ENCODE measurements around the gene PPM1H.
"Not testable (repeated sequence)": the region's sequence is repeated elsewhere in the genome, so short reads cannot be mapped to it uniquely, and the experiment has no call there.

PPM1H gene

DNA sequence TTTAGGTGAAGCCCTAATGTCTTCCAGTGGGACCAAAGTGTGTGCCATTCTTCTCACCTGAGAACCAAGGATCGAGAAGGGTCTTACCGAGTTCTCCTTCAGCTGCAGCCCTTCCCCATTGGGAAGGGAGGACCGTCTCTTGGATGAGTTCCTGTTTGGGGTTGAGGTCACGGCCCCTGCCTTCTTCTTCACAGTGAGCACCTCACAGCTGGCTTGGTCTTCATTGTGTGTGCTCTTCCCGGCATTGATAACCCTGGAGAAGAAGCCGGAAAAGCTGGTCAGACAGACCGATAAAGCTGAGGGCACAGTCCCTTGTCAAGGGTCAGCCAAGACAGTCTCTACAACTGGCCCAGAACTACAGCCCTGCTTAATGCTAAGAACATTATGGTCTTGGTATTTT lies 102.9 kb downstream of the PPM1H start:
- no peak for DNase-seq

GRCh38 chr12:62827855-62828254 lies 107.1 kb downstream of the PPM1H start:
- DNase-seq, result no peak

DNA sequence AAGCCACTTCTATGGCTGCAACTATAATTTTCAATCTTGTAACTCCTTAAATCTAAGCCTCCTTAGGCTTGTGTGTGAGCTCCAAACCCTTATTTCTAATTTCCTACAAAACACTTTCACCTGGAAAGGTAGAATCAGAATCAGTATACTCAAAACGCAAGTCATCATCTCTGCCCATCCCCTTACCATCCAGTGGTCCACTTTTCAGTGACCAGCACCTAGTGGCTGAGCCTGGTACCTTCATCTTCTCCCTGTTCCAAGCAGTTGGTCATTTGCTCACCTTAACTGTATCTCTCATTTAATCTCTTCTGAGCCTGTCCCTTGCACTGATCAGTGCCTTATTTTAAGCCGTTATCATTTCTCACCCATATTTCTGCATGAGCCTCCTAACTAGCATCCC lies 107.9 kb downstream of the PPM1H start:
- DNase-seq, result no peak

DNA sequence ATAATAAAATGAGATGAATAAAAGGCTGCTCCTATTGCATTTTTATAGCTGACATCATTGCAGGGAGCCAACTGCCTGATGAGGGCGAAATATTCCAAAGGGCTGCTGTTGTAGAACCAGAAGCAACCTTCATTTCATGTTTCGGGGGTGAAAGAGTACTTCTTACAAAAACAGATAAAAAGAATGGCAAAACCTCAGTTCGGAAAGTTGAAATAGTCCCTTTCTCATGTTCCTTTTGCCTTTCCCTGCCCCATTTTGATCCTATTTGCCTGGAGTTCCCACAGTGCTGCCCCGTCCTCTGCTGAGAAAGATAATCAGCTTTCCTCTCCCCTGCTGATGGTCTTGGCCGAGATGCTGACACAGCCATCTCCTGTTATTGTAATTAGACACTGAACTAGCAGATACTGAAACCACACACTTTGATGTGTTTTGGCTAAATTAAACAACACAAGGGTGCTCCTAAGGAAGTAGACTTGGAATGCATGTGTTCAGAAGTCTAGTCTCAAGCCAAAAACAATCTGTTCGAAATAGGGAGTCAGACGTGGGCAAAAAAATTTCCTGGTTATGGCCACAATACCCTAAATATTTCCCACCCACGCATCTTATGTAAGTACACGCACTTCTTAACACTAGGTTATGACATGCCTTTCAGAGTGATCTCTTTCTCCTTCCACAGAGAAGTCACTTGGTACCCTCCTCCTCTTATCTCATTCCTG lies 117.2 kb downstream of the PPM1H start:
- no peak for DNase-seq

GRCh38 chr12:62814243-62814642 lies 120.7 kb downstream of the PPM1H start:
- DNase-seq, result no peak

DNA sequence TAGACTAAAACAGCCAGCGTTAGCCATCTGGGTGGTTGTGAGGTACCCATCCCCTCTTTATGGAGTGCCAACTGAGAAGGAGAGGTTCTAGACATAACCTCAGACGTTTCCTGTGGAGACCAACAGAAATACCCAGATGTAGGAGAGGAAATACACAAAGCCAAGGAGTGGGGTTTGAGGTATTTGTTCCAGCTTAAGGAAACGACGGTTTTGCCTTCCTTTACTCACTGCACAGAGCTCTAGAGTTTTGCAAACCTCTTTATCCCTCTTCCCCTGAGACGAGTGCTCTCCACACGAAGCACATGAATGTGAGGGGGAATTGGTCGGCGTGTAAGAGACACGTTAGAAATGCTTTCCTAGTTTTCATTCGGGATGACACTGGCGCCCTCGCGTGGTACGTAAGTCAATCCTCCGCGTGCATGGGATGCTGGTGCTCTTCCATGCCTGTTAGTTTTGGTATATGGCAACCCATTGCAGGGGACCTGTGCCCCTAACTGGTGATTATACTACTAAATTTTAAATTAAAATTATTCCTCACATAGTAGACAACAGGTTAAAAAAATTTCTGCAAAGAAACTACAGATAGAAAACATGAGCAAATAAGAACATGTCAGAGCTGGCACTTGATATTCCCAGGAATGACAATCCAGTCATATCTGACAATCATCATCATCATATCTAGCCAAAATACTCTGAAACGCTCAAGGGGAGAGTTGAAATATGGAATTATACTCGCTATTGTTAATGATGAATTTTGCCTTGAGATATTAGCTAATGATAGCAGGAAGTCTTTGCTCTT lies 121.7 kb downstream of the PPM1H start:
- no peak for DNase-seq

DNA sequence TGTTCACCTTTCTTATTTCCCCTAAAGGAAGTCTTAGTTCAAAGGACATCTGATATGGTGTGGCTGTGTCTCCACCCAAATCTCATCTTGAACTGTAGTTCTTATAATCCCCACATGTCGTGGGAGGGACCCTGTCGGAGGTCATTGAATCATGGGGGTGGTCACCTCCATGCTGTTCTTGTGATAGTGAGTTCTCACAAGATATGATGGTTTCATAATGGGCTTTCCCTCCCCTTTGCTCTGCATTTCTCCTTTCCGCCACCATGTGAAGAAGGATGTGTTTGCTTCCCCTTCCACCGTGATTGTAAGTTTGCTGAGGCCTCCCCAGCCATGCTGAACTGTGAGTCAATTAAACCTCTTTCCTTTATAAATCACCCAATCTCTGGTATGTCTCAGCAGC lies 123.5 kb downstream of the PPM1H start:
- DNase-seq, result not testable (repeated sequence)

DNA sequence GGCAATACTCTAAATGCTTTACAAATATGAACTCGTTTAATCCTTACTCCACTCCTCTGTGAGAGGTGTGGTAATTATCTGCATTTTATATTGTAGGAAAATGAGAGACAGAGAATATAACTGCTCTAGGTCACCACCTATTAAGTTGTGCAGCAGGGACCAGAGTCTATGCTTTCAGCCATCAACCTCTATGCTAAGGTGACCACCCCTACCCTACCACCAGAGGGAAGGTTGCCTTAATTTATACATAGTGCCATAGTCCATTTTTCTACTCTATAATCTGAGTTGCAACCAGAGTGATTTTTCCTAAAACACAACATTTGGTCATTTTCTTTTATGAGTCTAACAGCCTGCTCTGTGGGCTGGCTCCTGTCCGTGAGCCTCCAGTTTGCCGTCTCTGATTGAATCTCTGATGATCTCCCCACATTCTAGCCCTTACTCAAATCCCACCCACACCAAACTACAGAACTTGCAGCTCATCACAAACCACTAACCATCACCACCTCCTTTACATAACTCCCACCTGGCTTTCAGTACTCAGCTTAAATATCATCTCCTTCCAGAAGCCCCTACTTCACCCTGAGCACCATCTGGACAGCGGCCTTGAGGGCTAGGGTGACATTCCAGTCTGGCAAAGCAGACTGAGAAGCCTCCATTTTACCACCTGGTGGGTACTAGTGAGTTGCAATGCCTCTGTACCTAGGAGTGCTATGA lies 126.6 kb downstream of the PPM1H start:
- no peak for DNase-seq

DNA sequence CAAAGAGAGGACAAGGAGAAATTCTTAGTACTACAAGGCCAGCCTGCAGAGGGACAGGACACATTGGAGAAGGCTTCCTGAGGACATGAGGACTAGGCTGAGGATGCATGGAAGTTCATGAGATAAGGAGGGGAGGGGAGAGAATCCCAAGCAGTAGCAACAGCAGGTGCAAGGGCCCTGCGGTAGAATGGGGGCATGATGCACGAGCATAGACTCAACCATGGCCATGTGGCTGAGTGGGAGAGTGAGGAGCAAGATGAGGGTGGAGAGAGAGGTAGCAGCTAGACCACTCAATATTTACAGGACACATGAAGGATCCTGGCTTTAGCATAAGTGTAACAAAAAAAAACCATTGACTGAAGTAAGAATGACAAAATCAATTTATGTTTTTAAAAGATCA lies 128.1 kb downstream of the PPM1H start:
- no peak for DNase-seq

GRCh38 chr12:62806244-62806836 lies 128.6 kb downstream of the PPM1H start:
- DNase-seq, result no peak

GRCh38 chr12:62805517-62805916 lies 129.4 kb downstream of the PPM1H start:
- DNase-seq, result no peak

- DNase-seq, result no peak
Measured at GRCh38 chr12:62803756-62804155, 131.2 kb downstream of the PPM1H start.

- no peak for DNase-seq
Measured at GRCh38 chr12:62802984-62803383, 132.0 kb downstream of the PPM1H start.

DNA sequence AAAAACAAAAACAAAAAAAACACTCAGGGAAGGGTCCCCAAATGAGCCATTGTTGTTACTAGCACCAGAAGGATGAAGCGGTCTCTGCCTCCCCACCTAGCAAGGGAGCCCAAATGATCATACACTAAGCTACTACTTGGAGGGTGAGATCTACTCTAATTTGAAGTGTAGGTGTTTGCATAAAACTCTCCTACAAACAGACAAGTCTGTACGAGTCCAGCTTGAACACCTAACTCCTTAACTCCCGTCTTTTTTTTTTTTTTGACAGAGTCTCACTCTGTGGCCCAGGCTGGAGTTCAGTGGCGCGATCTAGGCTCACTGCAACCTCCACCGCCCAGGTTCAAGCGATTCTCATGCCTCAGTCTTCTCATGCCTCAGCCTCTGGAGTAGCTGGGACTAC lies 132.6 kb downstream of the PPM1H start:
- DNase-seq, result no peak

- no peak for DNase-seq
Measured at GRCh38 chr12:62801796-62802195, 133.2 kb downstream of the PPM1H start.

DNA sequence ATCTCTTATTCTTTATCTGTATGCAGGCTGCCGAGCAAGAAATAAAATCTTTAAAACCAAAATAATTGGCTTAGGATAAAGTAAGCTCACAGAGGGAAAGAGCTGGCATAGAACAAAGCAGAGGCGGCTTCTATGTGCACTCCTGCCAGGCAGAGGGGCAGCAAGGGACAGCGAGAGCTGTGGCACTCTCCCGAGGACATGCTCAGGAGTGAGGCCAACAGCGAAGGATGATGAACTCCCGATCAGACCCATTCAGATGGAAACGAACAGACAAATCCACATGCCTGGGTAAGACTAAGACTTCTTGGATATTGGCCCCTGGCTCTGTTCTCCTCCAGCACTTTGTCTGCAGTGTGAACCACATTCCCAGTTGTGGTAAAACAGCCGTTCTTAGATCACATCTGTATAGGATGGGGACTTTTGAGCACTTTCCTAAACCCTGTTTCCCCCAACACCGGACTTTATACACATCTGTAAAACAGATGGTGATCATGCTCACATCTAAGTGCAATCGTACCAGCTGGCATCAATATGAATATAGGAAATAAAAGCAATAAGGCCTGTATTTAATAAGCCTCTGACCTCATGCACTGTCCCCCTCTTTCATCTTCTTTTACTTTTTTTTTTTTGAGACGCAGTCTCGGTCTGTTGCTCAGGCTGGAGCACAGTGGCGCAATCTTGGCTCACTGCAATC lies 134.1 kb downstream of the PPM1H start:
- DNase-seq, result no peak

DNA sequence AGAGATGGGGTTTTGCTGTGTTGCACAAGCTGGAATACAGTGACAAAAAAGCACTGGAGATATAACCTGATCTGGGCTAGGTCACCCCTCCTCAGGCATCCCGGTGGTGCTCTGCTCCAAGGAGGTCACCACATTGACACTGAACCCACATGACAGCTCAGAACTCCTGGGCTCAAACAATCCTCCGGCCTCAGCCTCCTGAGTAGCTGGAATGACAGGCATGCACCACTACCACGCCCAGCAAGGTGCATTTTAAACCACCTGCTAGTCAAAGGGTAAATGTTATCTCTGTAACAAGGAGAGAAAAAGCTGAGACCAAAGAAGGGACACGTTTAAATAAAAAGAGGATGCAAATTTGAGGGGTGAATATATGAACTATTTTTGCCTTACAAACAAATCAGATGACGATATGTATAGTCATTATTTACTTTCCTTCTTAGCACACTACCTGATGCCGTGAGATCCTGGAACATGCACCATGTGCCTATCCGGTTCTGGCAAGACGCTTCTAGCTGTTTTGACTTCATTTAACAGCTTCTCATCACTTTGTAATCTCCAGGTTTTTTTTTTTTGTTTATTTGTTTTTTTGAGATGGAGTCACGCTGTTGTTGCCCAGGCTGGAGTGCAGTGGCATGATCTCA lies 135.1 kb downstream of the PPM1H start:
- DNase-seq, result no peak

- DNase-seq, result peak; percentile 35
Measured at GRCh38 chr12:62799126-62799736, 135.7 kb downstream of the PPM1H start.

DNA sequence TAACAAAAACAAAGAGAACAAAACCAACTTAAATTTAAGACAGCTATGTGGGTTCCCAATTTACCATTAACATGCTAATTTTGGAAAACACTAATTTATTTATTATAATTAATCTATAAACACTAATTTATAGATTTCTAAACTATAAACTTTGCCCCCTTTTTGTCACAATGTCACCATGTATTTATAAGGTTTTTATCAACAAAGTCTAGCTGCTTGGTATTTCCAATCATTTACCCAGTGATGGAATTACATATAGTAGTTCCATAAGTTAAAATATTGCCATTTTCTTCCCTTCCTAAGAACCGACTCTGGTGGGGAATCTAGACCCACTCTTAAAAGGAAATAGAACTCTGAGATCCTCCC lies 140.7 kb downstream of the PPM1H start:
- no peak for DNase-seq

DNA sequence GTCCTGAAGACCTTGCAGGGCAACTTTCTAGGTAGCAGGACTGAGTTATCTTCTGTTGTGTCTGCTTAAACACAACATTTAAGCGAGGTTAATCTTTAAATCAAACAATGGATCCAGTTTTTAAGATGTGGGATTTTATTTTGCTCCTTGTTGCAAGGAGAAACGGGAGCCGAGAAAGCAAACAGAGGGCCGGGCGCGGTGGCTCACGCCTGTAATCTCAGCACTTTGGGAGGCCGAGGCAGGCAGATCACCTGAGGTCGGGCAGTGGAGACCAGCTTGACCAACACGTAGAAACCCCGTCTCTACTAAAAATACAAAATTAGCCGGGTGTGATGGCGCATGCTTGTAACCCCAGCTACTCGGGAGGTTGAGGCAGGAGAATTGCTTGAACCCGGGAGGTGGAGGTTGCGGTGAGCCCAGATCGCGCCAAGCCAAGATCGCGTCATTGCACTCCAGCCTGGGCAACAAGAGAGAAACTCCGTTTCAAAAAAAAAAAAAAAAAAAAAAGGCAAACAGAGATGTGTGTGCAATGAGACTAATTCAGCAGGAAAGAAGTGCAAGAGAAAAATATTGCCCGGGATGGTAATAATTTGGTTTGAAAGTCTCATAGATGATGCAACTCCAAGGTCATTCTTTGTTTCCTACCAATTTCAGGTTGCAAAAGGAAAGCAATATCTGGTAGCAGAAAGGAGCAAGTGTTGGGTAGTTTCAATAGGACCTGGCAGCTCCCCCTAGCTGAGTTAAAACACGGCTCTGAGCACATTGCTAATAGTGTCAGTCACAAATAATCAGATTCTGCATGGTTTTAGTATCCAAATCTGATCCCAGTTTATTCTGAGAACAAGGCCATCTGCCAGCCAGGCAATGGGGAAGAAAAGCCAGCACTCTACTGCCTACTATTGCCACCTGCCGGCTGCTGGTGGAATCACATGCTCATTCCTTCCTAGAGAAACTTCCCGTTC lies 141.4 kb downstream of the PPM1H start:
- no peak for DNase-seq
